HG02678 (cell line): ENCODE measurements around the gene HEXD.
"Not testable (repeated sequence)": the region's sequence is repeated elsewhere in the genome, so short reads cannot be mapped to it uniquely, and the experiment has no call there.

Source experiments
- ATAC-seq: cut with Tn5 transposase; IDR thresholded peaks from one replicate; pipeline ENCODE4 v1.9.1; 2021; ENCODE audit warnings: mild to moderate bottlenecking, moderate library complexity; ENCODE audit not compliant: unreplicated experiment

Gene HEXD

DNA sequence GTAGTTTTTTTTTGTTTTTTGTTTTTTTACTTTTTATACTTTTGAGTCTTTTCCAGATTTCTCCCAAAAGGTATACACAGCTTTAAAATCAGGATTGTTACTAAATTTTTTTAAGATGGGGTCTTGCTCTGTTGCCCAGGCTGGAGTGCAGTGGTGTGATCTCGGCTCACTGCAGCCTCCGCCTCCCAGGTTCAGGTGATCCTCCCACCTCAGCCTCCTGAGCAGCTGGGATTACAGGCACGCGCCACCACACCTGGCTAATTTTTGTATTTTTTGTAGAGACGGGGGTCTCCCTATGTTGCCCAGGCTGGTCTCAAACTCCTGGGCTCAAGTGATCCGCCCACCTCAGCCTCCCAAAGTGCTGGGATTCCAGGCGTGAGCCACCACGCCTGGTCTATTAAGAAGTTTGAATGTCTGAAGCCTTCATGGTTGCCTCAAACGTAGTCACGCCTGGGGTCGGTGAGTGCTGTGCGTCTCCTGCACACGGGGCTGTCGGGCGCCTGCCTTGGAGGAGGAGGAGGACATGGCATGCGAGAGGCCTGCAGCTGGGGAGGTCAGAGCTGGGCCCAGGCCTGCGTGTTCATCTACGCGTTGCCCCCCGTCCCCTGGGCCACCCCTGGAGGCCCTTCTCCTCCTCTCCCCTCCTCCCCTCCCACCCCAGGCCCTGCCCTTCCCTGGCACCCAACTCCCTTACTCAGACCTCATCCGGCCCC is 35.8 kb upstream of the HEXD start:
- ATAC-seq = not testable (repeated sequence)

DNA sequence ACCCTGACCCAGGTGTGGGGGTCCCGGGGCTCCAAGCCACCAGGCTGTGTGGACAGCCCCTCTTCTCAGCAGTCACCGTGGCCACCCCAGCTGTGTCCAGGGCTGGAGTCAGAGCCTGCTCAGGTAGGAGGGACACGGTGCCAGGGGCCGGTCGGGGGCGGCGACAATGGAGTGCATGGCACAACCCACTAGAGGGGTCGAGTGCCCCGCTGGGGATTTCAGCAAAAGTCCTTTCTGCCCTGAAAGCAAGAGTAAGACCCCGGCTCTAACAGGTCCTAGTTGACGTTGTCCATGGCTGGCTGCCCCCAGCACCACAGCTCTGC is 35.3 kb upstream of the HEXD start:
- ATAC-seq = no peak

DNA sequence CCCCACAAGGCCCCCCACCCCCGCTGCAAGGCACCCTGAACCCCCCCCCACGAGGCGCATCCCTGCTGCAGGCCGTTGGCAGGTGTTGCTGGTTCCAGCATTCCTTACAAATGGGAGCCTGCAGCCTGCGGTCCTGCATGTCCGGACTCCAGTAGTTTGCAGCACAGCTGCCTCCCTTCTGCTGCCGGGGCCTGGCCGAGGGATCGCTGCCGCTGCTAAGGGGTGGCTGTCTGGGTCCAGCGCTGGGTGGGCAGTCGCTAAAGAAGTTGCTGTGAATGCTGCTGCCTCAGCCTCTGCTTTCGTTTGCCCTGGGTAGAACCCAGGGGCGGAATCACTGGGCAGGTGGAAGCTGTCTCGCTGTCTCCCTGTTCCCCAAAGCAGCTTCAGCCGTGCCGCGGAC is 34.7 kb upstream of the HEXD start:
- no peak for ATAC-seq

DNA sequence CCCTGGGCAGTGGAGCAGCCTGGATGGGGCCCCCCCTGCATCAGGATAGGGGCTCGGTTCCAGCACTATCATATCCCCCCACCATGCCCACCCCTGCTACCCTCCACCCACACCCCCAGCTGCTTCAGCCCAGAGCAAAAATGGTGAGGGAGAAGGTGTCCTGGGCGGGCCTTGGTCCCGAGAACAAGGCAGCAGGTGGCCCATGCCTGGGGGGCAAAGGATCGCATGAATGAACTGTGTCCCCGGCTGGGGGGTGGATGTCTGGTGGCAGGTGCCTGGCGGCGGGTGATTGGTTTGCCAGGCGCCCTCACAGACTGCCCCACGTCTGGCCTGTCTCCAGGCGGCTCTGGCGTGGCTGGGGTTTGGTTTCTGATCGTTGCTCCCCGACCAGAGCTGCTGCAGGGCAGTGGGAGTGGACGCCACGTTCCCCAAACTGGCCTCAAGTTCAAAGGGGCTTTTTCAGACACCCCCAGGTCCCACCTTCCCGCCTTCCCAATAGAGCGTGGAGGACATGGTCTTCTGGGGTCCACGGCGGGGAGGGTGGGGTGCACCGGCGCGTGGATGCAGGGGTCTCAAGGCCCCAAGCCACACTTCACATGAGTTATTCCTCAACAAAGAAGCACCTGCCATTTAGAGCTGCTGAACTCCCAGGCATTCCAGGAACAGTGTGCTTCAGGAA is 34.0 kb upstream of the HEXD start:
- ATAC-seq = no peak

DNA sequence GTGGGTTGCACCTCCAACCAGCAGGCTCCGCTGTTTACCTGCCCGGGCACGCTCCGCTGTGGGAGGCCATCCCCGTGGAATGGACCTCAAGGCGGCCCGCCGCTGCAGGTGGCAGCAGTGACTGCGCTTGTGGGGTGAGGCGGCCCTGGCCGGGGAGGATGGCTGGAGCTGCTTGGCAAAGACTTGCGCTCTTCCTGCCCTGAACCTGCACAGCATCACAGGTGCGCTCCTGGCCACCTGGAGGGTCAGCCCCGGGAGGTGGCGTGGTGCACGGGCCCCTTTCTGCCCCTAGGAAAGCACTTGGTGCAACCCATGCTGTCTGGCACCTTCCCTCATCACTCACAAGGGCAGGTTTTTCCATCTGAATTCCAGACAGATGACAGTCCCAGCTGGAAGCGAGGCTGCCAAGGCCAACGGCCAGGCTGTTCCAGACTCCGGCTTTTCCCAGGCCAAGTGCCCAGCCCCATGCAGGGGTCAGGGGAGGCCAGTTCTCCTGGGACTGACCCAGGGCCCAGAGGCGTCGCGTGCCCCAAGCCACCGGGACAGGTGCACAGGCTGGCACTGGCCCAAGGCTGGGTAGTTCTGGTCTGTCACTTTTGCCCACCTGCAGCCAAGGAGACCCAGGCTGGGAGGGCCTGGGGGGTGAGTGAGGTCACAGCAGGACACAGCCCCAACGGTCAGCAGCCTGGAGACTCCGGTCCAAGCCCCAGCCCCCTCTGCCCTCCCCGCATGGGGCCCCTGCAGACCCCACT is 33.2 kb upstream of the HEXD start:
- ATAC-seq = no peak

DNA sequence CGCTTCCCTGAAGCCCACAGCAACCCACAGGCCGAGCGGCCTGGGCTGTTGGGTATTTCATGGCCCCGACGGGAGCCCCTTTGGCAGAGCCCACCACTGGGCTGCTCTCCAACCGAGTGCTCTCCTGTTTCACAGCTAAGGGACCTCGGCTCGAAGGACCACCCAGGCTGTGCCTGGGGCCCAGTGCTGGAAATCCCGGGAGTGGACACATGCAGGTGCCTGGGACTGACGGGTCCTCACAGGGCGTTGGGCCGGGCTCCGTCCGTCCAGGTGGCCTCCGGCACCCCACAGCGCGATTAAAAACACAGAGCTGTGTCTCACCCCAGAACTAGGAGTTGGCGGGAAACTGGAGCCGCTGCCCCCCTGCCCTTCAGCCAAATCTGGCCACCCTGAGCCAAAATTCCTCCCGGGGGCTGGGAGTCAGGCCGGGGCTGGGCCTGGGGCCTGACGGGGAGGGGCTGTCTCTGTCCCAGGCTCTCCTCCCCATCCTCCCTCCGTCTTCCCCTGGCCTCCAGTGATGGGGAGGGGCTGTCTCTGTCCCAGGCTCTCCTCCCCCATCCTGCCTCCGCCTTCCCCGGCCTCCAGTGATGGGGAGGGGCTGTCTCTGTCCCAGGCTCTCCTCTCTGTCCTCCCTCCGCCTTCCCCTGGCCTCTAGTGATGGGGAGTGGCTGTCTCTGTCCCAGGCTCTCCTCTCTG is 32.4 kb upstream of the HEXD start:
- no peak for ATAC-seq

DNA sequence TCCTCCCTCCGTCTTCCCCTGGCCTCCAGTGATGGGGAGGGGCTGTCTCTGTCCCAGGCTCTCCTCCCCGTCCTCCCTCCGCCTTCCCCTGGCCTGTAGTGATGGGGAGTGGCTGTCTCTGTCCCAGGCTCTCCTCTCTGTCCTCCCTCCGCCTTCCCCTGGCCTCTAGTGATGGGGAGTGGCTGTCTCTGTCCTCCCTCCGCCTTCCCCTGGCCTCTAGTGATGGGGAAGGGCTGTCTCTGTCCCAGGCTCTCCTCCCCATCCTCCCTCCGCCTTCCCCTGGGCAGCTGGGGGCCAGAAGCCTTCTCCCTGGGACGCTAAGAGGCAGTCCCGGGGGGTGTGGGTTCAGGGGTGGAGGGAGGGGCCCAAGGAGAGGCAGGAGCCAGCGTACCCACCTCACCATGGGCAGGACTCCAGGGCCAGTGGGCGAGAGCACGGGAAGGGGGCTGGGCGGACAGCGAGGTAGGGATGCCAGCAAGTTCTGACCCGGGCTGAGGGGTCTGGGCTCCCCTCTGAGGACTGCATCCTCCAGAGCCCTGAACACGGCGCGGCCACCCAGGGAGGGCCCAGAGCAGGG is 31.8 kb upstream of the HEXD start:
- ATAC-seq = no peak

DNA sequence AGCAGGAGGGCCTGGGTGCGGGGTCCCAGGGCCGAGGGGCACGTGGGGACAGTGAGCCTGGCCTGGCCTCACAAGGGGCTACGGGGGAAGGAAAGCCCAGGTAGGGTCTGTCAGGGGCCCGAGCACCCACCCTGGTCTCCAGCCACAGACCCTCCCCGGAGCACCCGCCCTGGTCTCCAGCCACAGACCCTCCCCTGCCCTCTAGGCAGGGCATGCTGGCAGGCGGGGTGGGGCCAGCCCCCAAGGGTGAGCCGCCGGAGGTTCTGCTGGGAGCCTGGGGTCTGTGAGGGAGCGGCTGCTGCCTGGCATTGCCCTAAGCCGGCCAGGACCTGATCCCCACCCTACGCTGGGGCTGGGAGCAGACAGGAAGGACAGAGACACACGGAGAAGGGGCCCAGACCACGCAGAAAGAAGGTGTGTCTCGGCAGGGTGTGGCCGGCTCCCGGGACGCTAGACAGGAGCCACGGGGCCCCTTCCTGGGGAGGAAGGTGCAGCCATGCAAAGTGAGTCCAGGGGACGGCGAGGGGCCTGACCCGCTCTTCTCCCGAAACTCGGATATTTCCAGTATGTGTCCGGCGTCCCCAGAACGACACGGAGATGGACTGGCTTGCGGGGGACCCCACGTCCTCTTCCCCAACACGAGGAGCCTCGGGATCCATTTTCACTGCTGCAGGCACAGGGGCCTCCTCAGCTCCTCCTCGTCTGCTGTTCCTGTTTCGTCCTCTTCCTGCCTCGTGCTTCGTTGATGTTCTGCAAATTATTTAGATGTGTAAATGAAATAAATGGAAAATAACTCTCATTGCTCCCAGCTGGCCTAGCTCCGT is 31.1 kb upstream of the HEXD start:
- ATAC-seq = no peak

DNA sequence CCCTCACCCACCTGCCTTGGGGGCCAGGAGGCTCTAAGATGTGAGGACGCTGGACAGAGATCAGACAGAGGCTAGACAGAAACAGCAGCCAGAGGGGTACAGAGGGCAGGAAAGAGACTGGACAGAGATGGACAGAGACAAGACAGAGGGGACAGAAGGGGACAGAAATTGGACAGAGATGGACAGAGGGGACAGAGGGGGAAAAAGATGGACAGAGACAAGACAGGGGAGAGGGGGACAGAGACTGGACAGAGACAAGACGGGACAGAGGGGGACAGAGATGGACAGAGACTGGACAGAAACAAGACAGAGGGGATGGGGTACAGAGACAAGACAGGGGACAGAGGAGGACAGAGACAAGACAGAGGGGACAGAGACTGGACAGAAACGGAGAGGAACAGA is 30.4 kb upstream of the HEXD start:
- ATAC-seq = no peak

DNA sequence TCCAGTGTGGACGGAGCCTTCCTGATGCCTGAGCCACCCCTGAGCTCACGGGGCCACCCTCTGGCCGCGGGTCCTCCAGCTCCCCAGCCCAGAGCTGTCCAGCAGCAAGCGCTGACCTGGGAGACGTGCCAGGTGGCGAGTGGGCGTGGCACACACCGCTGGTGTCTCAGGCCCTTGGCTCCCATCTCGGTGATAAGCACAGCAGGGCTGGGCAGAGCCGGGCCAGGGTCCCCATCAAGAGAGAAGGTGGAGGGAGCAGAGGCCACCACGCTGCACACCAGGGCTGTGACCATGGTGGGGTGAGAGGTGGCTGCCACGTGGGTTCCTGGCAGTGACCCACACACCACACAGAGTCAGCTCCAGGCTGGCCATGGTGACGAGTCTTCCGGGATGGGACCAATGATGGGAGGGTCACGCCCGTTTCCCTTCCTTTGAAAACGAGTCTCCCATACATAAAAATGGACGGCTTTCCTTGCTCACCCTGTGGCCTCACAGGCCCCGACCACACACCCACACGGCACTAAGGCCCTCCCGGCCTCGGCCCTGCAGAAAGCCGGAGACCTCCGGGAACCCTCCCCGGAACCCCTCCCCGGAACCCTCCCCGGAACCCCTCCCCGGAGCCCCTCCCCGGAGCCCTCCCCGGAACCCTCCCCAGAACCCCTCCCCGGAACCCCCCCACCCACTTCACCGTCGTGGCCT is 29.8 kb upstream of the HEXD start:
- no peak for ATAC-seq

DNA sequence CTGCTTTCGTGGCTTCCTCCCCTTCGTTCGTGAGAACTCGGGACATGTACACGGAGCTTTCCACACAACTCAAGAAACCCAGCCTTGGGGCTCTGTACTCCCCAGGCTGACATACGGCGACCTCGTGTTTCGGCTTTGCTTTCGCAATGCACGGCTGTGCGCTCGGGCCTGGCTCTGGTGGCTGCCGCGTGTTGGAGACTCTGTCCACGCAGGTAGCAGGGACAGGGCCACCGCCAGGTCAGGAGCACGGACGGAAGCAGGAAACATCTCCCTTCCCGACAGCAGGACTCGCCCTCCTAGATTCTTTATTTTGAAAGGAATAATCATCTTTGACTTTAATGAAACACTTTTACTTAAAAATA is 29.2 kb upstream of the HEXD start:
- ATAC-seq = no peak

DNA sequence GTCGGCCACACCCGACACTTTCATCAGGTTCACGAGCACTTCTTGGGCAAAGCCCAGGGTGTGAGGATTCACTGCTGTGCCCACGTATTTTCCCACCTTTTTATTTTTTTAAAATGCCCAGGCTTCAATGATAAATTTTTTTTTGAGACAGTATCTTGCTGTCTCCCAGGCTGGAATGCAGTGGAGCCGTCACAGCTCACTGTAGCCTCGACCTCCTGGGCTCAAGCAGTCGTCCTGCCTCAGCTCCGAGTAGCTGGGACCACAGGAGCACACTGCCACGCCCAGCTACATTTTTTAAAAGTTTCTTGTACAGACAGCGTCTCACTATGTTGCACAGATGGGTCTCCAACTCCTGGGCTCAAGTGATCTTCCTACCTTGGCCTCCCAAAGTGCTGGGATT is 28.8 kb upstream of the HEXD start:
- ATAC-seq = no peak

DNA sequence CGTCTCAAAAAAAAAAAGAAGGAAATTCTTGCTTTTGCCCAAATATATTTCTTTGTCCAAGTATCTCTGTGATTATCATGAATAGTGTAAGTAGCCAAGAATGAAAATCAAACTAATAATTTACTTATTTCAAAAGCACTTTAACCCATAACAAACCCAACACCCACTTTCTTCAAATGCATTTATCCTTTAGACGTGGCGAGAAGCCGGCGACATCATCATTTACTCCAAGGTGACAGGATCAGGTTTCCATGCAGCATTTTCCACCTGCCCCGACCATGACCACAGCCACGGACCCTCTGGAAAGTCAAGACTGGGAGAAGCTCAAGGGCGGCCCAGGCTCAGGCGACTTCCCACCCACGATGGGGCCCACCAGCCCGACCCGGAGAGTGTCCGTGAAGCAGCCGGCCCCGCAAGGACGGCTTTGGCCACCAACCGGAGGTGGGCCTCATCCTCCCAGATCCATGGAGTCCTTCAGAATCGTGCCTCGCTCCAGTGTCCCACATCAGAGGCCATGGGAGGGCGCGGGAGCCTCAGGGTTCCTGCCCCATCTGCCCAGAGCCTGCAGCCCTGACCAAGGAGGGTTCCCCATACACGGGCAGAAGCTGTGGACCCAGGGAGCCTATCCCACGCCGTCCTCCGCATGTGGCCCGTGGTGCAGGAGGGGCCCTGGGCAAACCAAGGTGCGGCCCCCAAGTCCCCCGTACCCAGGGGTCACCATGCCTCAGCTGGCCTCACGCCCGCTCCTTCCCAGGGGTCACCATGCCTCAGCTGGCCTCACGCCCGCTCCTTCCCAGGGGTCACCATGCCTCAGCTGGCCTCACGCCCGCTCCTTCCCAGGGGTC is 27.9 kb upstream of the HEXD start:
- no peak for ATAC-seq

DNA sequence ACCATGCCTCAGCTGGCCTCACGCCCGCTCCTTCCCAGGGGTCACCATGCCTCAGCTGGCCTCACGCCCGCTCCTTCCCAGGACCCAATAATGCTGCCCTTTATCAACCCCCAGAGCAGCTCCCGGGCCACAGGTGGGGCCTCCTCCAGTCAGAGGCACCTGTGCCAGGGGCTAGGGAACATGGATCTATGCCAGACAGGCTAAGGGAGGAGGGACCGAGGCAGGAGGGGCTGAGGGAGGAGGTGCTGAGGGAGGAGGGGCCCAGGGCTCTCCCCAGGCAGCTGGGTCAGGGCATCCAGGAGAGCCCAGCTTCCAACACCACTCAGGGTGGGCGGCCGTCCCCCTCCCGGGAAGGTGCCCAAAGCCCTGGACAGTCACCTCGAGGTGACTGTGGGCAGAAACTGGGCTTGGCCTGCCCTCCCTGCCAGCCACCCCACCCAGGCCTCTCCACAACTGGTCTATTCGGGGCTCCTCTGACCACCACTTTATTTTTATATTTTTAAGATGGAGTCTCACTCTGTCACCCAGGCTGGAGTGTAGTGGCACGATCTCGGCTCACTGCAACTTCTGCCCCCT is 27.2 kb upstream of the HEXD start:
- no peak for ATAC-seq

DNA sequence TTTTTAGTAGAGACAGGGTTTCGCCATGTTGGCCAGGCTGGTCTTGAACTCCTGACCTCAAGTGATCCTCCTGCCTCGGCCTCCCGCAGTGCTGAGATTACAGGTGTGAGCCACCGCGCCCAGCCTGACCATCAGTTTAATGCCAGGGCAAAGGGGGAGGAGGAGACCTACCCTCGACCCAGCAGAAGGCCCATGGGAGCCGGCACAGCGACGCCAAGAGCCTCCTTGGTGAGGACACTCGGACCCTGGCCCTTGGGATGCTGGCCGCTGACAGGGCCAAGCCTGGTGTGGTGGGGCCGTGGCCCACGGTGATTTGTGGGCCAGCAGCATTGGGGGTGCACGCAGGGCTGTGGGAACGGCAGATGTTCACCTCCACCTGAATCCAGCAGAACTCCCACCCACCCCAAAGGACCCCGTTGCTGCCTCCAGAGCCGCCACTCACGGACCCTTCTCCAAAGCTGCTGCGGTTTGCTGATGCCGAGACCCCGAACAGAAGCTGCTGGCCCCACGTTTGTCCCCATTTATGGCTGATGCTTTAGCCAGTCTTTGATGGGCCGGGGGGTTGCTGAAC is 26.6 kb upstream of the HEXD start:
- ATAC-seq = no peak

DNA sequence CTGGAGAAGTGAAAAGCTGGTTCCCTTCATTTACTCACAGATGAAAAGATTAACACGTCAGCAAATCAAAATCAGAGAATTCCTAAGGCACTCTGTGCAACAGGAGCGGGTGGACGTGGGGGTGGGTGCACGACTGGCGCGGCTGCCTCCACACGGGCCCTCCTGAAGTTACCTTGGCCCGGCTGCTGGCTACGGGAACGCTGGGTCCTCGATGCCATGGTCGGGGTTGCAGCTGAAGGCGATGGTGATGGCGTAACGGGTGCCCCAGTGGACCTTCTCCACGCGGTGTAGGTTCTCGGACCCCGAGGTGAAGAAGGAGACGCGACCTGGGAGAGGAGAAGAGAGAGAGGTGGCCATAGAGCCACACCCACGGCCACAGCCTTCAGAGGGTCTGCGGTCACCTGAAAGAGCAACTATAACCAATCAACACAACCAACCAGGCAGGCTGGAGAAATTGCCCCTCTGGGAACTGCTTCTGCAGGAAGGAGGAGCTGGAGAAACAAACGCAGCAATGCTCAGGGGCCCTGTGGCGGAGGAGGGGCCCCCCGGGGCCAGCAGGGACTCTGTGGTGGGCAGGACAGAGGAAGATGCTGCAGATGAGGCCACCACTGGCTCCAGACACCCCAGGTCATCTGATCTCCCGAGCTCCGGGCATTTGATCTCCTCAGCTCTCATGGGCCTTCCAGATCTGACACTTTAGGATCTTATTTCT is 25.8 kb upstream of the HEXD start:
- no peak for ATAC-seq

DNA sequence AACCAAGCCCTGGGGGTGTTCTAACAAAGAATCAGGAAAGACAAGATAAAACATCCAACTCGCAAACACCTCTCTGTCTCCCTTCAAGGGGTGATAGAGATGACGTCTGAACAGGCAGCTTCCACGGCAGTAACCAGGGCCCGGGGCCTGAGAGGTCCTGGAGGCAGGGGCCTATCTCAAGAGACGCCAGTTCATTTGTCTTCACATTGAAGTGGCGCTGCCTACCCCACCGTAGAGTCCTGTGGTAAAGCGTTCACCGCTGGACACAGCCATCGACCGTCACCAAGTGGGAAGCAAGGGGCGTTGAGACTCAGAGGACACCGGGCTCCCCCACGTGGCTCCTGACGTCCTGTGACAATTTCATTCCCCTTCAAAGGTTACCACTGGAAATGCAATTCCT is 25.2 kb upstream of the HEXD start:
- ATAC-seq = no peak

DNA sequence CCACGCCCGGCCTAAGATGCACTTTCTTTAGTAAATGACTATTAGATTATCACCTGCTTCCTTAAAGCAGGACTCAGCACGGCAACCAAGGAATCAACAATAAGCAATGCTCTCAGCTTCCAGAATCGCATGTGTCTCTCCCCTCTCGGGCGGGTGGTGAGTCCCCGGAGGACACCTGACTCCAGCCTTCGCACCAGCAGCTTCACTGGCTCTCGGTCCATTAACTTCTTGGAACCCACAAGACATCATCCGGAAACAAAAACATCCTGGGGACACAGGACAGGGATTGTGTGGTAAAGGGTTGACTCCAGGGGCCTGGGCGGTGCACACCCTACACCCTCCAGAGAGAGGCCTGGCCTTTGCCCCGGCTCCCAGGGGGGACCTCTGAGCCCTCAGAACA is 23.9 kb upstream of the HEXD start:
- no peak for ATAC-seq
